GM18861 (cell line): ENCODE results near the gene PLEKHH3.

ENCODE experiments used
- ATAC-seq: cut with Tn5 transposase; IDR thresholded peaks from one replicate; pipeline ENCODE4 v1.9.1; 2021; ENCODE audit not compliant: unreplicated experiment

The PLEKHH3 gene

GRCh38 chr17:42686520-42687128, 9.8 kb upstream of the PLEKHH3 start:
- ATAC-seq, result no peak

GRCh38 chr17:42685831-42686230, 9.0 kb upstream of the PLEKHH3 start:
- ATAC-seq, result no peak

GRCh38 chr17:42684929-42685556, 8.2 kb upstream of the PLEKHH3 start:
- ATAC-seq, result no peak

- ATAC-seq, result no peak
These were observed 6.7 kb upstream of the PLEKHH3 start for GRCh38 chr17:42683407-42684034.

GRCh38 chr17:42682722-42683403, 6.1 kb upstream of the PLEKHH3 start:
- ATAC-seq, result no peak

GRCh38 chr17:42681976-42682721, 5.4 kb upstream of the PLEKHH3 start, which contains the start of gene CNTNAP1:
CNTNAP1 (plus strand) TSS chr17:42682531; CDS start chr17:42682830, 299 bp downstream.
- ATAC-seq, result no peak

DNA sequence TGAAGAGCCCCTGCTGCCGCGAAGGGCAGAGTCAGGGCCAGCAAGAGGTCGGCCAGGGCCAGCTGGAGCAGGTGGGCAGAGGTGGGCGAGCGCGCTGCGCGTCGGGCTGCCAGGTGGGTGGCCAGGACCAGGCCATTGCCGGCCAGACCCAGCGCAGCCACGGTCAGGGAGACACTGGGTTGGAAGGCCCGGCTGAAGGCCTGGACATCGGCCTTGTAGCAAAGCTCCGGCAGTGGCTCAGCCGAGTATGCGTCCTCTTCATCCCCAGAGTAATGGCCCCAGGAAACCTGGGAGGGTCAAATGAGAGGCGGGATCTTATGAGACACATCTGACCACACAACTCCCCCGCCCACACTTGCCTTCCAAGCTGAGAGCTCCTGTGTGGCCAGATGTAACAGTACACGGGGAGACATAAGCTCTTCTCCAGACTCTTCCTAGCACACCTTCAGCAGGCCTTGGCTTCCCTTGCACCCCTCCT, 3.6 kb upstream of the PLEKHH3 start:
- no peak for ATAC-seq

GRCh38 chr17:42679492-42680330, 2.9 kb upstream of the PLEKHH3 start:
- ATAC-seq, result no peak

DNA sequence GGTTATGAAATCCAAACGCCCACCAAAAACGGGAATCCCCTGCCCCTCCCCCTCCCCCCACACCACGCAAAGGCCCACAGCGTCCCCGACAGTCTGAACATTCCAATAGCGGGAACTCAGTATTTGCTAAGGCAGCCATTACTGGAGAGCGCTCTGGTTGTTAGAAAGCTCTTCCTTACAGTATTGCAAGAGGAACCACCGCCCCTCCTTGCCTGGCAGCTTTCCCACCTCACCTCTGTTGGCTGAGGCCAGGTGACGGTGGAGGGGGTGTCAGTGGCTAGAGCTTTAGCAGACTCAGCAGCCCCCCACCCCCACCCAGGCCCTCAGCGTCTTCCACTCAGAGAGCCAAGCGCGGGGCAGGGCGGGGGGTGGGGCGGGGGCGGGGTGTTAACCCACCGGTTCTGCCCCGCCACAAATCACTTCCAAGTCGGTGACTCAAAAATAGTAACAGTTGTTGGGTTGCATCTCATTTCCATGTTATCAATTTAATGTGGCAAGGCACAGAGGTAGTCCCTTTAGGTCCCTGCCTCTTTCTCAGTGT, 2.2 kb upstream of the PLEKHH3 start:
- ATAC-seq, result no peak

GRCh38 chr17:42677921-42678781, 1.4 kb upstream of the PLEKHH3 start:
- ATAC-seq, result peak; percentile 20

DNA sequence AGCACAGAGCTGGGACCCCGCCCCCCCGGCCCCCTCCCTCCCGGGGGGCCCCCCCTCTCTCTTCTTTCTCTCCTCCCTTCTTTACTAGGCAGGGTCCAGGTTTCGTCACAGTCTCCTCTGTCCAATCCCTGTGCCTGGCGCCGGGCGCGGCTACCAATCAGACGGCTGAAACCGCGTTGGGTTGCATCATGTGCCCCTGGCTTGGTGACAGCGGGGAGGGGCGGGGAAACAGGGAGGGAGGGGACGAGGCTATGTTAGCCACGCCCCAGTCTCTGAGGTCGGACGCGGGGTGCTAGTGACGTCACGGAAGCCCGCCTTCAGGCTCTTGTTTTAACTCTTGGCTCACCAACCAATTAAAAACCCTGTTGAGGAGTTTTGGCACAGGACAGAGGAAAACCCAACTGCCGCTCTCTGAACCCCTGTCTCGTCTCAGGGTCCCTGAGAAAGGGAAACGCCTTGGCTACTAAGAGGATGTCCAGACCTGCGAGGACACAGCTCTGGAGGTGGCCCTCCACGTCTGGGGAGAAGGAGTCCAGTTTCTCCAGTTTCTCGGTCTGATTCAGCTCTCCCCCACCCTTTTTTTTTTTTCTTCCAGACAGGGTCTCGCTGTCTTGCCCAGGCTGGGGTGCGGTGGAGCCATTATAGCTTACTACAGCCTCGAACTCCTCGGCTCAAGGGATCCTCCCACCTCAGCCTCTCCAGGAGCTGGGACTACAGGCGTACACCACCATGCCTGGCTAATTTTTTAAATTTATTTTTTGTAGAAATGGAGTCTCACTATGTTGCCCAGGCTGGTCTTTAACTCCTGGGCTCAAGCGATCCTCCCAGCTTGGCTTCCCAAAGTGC, 441 bp upstream of the PLEKHH3 start:
- peak; percentile 46 for ATAC-seq

DNA sequence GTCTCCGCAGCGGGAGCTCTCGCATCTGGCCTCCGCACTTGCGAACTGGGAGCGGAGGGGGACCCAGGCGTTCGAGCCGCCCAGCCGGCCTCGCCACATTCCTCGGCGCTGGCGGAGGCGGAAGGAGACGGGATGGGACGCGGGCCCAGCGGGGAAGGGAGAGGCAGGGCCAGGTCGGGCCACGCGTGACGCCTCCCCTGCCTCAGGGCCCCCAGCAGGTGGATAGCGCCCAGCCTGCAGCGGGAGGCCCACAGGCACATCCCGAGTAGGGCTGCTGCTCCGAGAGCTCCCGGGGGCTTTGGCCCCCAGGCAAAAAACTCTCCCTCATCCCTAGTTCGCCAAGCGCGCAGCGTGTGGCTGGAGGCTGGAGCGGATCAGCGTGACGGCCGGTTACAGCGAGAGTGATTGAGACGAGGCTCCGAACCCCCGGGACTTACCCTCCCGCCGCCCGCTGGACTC, 800 bp downstream of the PLEKHH3 start:
- no peak for ATAC-seq

DNA sequence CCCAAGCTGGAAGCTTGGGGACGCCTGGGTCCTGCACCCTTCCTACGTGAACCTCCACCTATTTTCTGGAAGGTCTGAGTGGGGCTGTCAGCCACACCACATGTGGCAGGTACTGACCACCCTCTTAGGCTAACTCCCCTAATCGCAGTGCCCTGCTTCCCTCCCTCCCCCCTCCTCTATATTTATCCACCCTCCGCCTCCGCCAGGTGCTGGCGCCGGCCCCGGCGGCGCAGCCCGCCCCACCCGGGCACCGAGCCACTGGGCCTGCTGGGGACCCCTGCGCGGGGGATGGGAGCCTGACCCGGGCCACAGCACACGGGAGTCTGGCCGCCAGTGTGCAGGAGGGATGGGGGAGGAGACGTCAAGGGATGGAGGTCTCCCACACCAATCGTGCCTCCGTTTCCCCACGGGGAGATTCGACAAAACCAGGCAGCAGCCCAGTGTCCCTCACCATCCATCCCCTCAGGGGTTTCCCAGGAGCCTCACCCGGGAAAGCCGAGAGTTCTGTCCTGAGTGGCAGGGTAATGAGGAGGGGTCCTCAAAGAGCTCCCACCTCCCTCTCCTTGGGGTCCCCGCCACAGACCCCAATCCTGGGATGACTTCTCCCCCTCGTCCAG, 1.3 kb downstream of the PLEKHH3 start:
- ATAC-seq, result no peak

GRCh38 chr17:42674755-42675347, 1.9 kb downstream of the PLEKHH3 start:
- ATAC-seq, result no peak

DNA sequence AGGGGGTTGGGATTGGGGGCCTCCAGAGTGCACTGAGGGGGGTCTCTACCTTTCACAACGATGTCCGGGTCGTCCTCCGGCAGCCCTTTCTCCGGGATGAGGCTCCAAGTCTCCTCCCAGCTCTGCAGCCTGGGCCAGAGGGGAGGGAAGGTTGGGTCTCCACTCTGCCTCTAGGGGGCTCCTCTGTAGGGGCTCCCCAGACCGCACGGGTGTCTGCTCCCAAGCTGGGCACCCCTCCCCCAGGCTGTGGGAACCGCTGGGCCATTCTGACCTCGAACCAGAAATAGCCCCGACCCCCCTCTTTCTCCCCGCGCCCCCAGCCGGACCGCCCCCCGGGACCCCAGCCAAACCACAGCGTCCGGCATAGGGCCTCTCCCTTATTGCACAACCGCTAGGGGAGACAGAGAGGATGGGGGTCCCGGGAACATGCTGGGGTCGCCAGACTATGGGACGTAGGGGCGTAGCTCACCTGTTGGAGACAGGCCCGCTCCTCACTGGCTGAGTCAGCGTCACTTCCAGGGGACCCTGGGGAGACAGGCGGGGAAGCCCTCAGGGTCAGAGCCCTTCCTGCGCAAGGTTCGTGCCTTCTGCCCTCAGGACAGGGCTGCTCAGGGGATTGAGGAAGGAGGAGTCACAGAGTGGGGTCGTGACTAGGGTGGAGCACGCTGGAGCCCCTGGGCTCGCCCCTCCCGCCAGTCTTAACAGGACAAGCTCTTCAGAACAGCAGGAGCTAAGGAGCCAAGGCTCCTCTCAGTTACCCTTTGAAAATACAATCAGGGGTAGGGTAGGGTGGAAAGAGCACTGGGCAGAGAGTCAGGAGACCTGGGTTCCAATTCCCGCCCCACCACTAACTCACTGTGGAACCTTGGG, 2.7 kb downstream of the PLEKHH3 start:
- ATAC-seq, result no peak

DNA sequence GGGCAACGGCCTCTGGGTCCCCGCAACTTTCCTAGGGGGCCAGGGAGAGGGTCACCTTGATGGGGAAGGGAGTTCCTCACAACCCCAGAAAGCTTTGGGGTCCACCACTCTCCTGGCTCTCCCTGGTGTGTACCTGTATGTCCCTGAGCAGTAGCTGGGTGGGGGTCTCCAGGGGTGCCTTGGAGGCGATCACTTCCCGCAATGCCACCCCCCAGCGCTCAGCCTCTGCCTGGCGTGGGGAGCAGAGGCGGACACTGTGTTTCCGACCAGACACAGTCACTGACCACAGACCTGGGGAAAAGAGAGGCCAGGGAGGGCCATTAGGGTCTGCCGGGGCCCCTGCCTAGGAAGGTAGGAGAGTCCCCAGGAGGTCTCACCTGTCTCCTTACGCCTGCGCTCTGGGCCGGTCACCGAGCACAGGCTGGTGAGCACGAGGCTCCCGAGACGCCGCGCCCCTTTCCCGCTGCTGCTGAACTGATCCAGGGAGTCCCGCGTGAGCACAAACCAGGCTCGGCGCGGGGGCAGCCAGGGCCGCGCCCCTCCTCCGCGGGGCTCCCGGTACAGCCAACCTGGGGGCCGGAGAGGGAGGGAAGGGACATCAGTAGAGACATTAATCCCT, 3.4 kb downstream of the PLEKHH3 start:
- no peak for ATAC-seq
